ENCODE results near the gene SEC61B. TPM values are rescaled to one million over a fixed set of nuclear protein-coding genes. Genes with fewer than 3 reads are reported as not detected.
A peak's percentile ranks its signal among the peaks of the same experiment; 100 is the strongest.

Gene SEC61B
- total RNA-seq, 2 donors from 2014 or later: 126 to 166 TPM

- no peak overlapping the region for H3K9ac ChIP-seq (ENCODE audit: low read depth in 2 of 2, low read length in 2 of 2)
- no peaks in the 10 kb centered on the region for H3K4me1 ChIP-seq
- intact Hi-C loops (cut with DNase I): no loop called here
- no peaks in the 10 kb centered on the region for H3K27me3 ChIP-seq
- DNase-seq: no peak
- H3K4me3 ChIP-seq: no peak overlapping the region
- H3K36me3 ChIP-seq: peaks cover 14% of the 10 kb centered on the region
- H3K9me3 ChIP-seq: no peaks in the 10 kb centered on the region
- H3K27ac ChIP-seq: no peak overlapping the region
- TF ChIP-seq, protein P1, sequence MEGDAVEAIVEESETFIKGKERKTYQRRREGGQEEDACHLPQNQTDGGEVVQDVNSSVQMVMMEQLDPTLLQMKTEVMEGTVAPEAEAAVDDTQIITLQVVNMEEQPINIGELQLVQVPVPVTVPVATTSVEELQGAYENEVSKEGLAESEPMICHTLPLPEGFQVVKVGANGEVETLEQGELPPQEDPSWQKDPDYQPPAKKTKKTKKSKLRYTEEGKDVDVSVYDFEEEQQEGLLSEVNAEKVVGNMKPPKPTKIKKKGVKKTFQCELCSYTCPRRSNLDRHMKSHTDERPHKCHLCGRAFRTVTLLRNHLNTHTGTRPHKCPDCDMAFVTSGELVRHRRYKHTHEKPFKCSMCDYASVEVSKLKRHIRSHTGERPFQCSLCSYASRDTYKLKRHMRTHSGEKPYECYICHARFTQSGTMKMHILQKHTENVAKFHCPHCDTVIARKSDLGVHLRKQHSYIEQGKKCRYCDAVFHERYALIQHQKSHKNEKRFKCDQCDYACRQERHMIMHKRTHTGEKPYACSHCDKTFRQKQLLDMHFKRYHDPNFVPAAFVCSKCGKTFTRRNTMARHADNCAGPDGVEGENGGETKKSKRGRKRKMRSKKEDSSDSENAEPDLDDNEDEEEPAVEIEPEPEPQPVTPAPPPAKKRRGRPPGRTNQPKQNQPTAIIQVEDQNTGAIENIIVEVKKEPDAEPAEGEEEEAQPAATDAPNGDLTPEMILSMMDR (IDR thresholded peaks at IDR 0.05): no peak
Measured at GRCh38 chr9:99230206-99230605, 8.1 kb downstream of the SEC61B start.

- Histone ChIP-seq H3K27me3 (no peaks in the 10 kb centered on the region), H3K36me3 (peaks cover 14% of the 10 kb centered on the region), H3K9ac (ENCODE audit: low read depth in 2 of 2, low read length in 2 of 2) (no peak overlapping the region), H3K4me1 (no peaks in the 10 kb centered on the region), H3K9me3 (no peaks in the 10 kb centered on the region), H3K4me3 (no peak overlapping the region), H3K27ac (no peak overlapping the region)
- intact Hi-C loops (cut with DNase I): no loop called here
- TF ChIP-seq, protein P1 (IDR thresholded peaks at IDR 0.05): peak; percentile 36
- no peak for DNase-seq
Measured at GRCh38 chr9:99231711-99232110, 9.6 kb downstream of the SEC61B start.

GRCh38 chr9:99234618-99235017 is 12.5 kb downstream of the SEC61B start:
- TF ChIP-seq, protein P1 (IDR thresholded peaks at IDR 0.05): no peak
- Histone ChIP-seq H3K9me3 (no peaks in the 10 kb centered on the region), H3K36me3 (peaks cover 5% of the 10 kb centered on the region), H3K9ac (ENCODE audit: low read depth in 2 of 2, low read length in 2 of 2) (no peak overlapping the region), H3K4me3 (no peak overlapping the region), H3K27me3 (no peaks in the 10 kb centered on the region), H3K4me1 (no peaks in the 10 kb centered on the region), H3K27ac (no peak overlapping the region)
- DNase-seq: no peak
- intact Hi-C loops (cut with DNase I): no loop called here

DNA sequence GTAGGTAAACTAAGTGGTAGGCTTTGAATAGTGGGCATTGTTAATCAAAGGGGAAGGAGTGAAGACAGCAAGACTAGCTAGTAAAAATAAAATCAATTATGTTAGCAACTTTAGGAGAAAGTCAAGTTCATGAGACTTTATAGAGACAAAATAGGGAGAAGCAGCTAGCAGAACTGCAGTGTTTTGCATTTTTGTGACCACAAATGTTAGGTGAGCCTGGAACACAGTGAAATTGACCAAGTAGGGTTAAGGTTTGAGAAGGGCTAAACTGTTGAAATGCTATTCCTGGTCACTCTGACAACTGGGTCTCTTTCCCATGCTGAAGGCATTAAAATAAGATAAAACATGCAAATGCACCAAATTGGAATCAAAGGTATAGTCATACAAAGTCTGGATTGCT is 13.0 kb downstream of the SEC61B start:
- no peak overlapping the region for H3K4me3 ChIP-seq
- no peaks in the 10 kb centered on the region for H3K9me3 ChIP-seq
- intact Hi-C loops (cut with DNase I): no loop called here
- TF ChIP-seq, protein P1 (IDR thresholded peaks at IDR 0.05): no peak
- no peaks in the 10 kb centered on the region for H3K27me3 ChIP-seq
- peaks cover under 1% of the 10 kb centered on the region for H3K36me3 ChIP-seq
- H3K27ac ChIP-seq: no peak overlapping the region
- H3K4me1 ChIP-seq: no peaks in the 10 kb centered on the region
- no peak overlapping the region for H3K9ac ChIP-seq (ENCODE audit: low read depth in 2 of 2, low read length in 2 of 2)
- DNase-seq: no peak

GRCh38 chr9:99235926-99236634 is 14.0 kb downstream of the SEC61B start:
- Histone ChIP-seq H3K9me3 (no peaks in the 10 kb centered on the region), H3K4me1 (no peaks in the 10 kb centered on the region), H3K27ac (no peak overlapping the region), H3K36me3 (no peaks in the 10 kb centered on the region), H3K4me3 (no peak overlapping the region), H3K27me3 (no peaks in the 10 kb centered on the region), H3K9ac (ENCODE audit: low read depth in 2 of 2, low read length in 2 of 2) (no peak overlapping the region)
- TF ChIP-seq, protein P1 (IDR thresholded peaks at IDR 0.05): no peak
- intact Hi-C loops (cut with DNase I): no loop called here
- DNase-seq: no peak

All from colonic mucosa (tissue), 4 donors.